ENCODE results near the gene SPHK1.

GRCh38 chr17:76399175-76400172, 15.1 kb downstream of the SPHK1 start:
- no peak for TF ChIP-seq POLR2A (IDR thresholded peaks at IDR 0.05; ENCODE audit: low read length)
- TF ChIP-seq GATA1 (IDR thresholded peaks at IDR 0.05; ENCODE audit: low read depth, low read length), result no peak
